Natural killer cell (primary cell): ENCODE measurements around the gene ULK4. TPM values are rescaled to one million over a fixed set of nuclear protein-coding genes. Genes with fewer than 3 reads are reported as not detected.

ENCODE experiments used
- ATAC-seq, 3 donors: fragments of 150-1000 bp in 2 of 3; fragments of 200-7000 bp in 1 of 3; cut with Tn5 transposase; 1 replicate in 1 of 3; 2 replicates in 2 of 3; pipeline ENCODE4 v1.10.0; 2021; ENCODE audit warnings: mild to moderate bottlenecking in 2 of 3, moderate library complexity in 2 of 3
- DNase-seq, 2 donors: peaks; one replicate each; pipeline versions ENCODE4 v3.0.0 to v3.0.0-alpha.2; 2013 to 2021; ENCODE audit warnings: mixed read lengths in 1 of 2
- H3K27ac ChIP-seq: one replicate; pipeline ENCODE4 v1.5.1; 2013; ENCODE audit warnings: mild to moderate bottlenecking, low read length
- H3K27me3 ChIP-seq: one replicate; pipeline ENCODE4 v1.6.1; 2013; ENCODE audit warnings: low read length; ENCODE audit not compliant: control insufficient read depth, insufficient read depth
- H3K36me3 ChIP-seq: one replicate; pipeline ENCODE4 v1.6.1; 2013; ENCODE audit warnings: low read length; ENCODE audit not compliant: control insufficient read depth, insufficient read depth
- H3K4me1 ChIP-seq: one replicate; pipeline ENCODE4 v1.6.1; 2013; ENCODE audit warnings: low read length; ENCODE audit not compliant: control insufficient read depth, insufficient read depth
- H3K4me3 ChIP-seq: one replicate; pipeline ENCODE4 v1.5.1; 2013; ENCODE audit warnings: low read length
- H3K9me3 ChIP-seq: one replicate; pipeline ENCODE4 v1.6.1; 2013; ENCODE audit warnings: low read length; ENCODE audit not compliant: control insufficient read depth, insufficient read depth
- H3K27ac Mint-ChIP-seq, 2 donors: one replicate each; pipeline ENCODE4 v1.8.0; 2022; ENCODE audit warnings: mild to moderate bottlenecking in 2 of 2, mixed read lengths in 2 of 2, moderate library complexity in 1 of 2
- H3K27me3 Mint-ChIP-seq, 2 donors: one replicate each; pipeline ENCODE4 v1.8.0; 2022; ENCODE audit warnings: low read depth in 2 of 2, mixed read lengths in 2 of 2
- H3K36me3 Mint-ChIP-seq: one replicate; pipeline ENCODE4 v1.8.0; 2022; ENCODE audit warnings: mixed read lengths
- H3K4me1 Mint-ChIP-seq, 2 donors: one replicate each; pipeline ENCODE4 v1.8.0; 2022; ENCODE audit warnings: mixed read lengths in 2 of 2
- H3K4me3 Mint-ChIP-seq: one replicate; pipeline ENCODE4 v1.8.0; 2022; ENCODE audit warnings: mild to moderate bottlenecking, moderate library complexity, mixed read lengths
- H3K9me3 Mint-ChIP-seq, 2 donors: one replicate each; pipeline ENCODE4 v1.8.0; 2022; ENCODE audit warnings: mixed read lengths in 2 of 2
- WGBS: methylation state at CpG from one replicate; pipeline ENCODE4 v1.1.7; 2013; ENCODE audit warnings: missing lambda C conversion rate; ENCODE audit not compliant: insufficient coverage; 5-methylcytosine and 5-hydroxymethylcytosine counted together
- intact Hi-C: fragments of 100-400 bp; cut with micrococcal nuclease; formaldehyde crosslinking; loops from one replicate; pipeline ENCODE4 v1.14.2; 2022
- total RNA-seq, 4 donors: library from RNA; stranded (reverse); fragments of 120-200 nt in 1 of 4; gene quantifications; one replicate each; pipeline versions ENCODE4 v1.2.3 to v1.2.4, GENCODE V29; 2013 to 2022
- TF ChIP-seq, protein P1 (sequence below): fragments of 200-600 bp; IDR thresholded peaks from one replicate; pipeline ENCODE4 v1.8.0; 2022; ENCODE audit warnings: antibody characterized with exemption

The ULK4 gene
- total RNA-seq, 3 donors from 2014 or later (not counting 1 experiment from before 2014, with no cell fraction given): 19.2 to 25.7 (median 21.2) TPM

DNA sequence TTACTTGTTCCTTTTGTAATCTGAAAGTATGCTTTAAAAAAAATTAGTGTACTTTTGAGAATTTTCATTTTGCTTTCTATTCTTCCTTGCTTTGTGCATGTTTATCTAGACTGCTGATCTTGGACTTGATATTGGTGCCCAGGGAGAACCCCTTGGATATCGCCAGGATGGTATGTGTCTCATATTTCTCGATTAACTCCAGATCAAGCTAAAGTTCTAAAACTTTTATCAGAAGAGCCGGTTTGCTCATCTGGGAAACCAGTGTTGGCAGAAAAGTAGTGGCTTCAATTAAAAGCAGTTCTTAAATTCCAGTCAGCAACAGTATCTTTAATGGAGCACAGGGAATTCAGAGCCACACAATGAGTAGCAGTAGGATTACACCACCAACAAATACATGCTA lies 724.0 kb downstream of the ULK4 start:
- peaks cover 82% of the 10 kb centered on the region for H3K36me3 ChIP-seq
- Mint-ChIP-seq H3K36me3 (peaks cover 57% of the 10 kb centered on the region), H3K9me3 (no peaks in the 10 kb centered on the region), H3K27me3 (no peaks in the 10 kb centered on the region), H3K27ac (peak overlapping the region; percentile 53 to 75), H3K4me3 (no peak overlapping the region), H3K4me1 (peaks cover 20 to 23% of the 10 kb centered on the region in 2 donors)
- intact Hi-C loops: no loop called here
- DNase-seq (no peak), ATAC-seq (no peak)
- no peaks in the 10 kb centered on the region for H3K27me3 ChIP-seq
- 100% methylated on average over 3 of the region's 3 CpGs for WGBS
- H3K4me1 ChIP-seq: no peaks in the 10 kb centered on the region
- no peak overlapping the region for H3K27ac ChIP-seq
- no peak overlapping the region for H3K4me3 ChIP-seq
- no peaks in the 10 kb centered on the region for H3K9me3 ChIP-seq
- TF ChIP-seq, protein P1, sequence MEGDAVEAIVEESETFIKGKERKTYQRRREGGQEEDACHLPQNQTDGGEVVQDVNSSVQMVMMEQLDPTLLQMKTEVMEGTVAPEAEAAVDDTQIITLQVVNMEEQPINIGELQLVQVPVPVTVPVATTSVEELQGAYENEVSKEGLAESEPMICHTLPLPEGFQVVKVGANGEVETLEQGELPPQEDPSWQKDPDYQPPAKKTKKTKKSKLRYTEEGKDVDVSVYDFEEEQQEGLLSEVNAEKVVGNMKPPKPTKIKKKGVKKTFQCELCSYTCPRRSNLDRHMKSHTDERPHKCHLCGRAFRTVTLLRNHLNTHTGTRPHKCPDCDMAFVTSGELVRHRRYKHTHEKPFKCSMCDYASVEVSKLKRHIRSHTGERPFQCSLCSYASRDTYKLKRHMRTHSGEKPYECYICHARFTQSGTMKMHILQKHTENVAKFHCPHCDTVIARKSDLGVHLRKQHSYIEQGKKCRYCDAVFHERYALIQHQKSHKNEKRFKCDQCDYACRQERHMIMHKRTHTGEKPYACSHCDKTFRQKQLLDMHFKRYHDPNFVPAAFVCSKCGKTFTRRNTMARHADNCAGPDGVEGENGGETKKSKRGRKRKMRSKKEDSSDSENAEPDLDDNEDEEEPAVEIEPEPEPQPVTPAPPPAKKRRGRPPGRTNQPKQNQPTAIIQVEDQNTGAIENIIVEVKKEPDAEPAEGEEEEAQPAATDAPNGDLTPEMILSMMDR: no peak

DNA sequence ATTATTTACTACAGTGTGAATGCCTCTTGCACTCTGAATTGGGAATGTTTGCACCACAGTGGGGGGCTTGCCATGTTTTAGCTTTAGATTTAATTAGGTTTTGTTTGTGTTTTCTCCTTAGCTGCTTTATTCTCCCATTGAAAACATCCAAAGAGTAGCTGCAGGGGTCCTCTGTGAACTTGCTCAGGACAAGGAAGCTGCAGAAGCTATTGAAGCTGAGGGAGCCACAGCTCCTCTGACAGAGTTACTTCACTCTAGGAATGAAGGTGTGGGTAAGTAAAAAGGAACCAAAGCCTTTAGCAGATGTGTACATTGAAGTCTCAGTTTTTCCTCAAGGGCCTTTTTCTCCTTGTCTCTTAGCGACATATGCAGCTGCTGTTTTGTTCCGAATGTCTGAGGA lies 725.7 kb downstream of the ULK4 start:
- Mint-ChIP-seq H3K4me3 (no peak overlapping the region), H3K27ac (peak overlapping the region in 1 of 2 donors; percentile 75), H3K36me3 (peaks cover 57% of the 10 kb centered on the region), H3K4me1 (peaks cover 27 to 31% of the 10 kb centered on the region in 2 donors), H3K27me3 (no peaks in the 10 kb centered on the region), H3K9me3 (no peaks in the 10 kb centered on the region)
- DNase-seq: no peak
- ATAC-seq: no peak
- TF ChIP-seq, protein P1: no peak
- 100% methylated on average over 2 of the region's 2 CpGs for WGBS
- Histone ChIP-seq H3K4me1 (no peaks in the 10 kb centered on the region), H3K36me3 (peaks cover 90% of the 10 kb centered on the region), H3K4me3 (no peak overlapping the region), H3K27me3 (no peaks in the 10 kb centered on the region), H3K27ac (no peak overlapping the region), H3K9me3 (no peaks in the 10 kb centered on the region)
- intact Hi-C loops: no loop called here

- intact Hi-C loops: no loop called here
- TF ChIP-seq, protein P1: no peak
- no peak overlapping the region for H3K27ac ChIP-seq
- no peaks in the 10 kb centered on the region for H3K27me3 ChIP-seq
- no peak overlapping the region for H3K4me3 ChIP-seq
- H3K9me3 Mint-ChIP-seq: no peaks in the 10 kb centered on the region
- H3K36me3 Mint-ChIP-seq: peaks cover 59% of the 10 kb centered on the region
- H3K27ac Mint-ChIP-seq: peak overlapping the region; percentile 18 to 71
- 92% methylated on average over 1 of the region's 6 CpGs for WGBS
- DNase-seq: no peak
- H3K9me3 ChIP-seq: no peaks in the 10 kb centered on the region
- no peak for ATAC-seq
- peaks cover 92% of the 10 kb centered on the region for H3K36me3 ChIP-seq
- H3K4me1 ChIP-seq: no peaks in the 10 kb centered on the region
- no peaks in the 10 kb centered on the region for H3K27me3 Mint-ChIP-seq
- peaks cover 38% of the 10 kb centered on the region in 2 donors for H3K4me1 Mint-ChIP-seq
- H3K4me3 Mint-ChIP-seq: no peak overlapping the region
These were observed 726.8 kb downstream of the ULK4 start for GRCh38 chr3:41234823-41235721.
